NCI-H226 (cell line): ENCODE data around the gene KCNK15.
"Not testable (repeated sequence)": the region's sequence is repeated elsewhere in the genome, so short reads cannot be mapped to it uniquely, and the experiment has no call there.

ENCODE experiments used
- DNase-seq: peaks from one replicate; pipeline ENCODE4 v3.0.0-alpha.2; 2015

KCNK15 gene

GRCh38 chr20:44745598-44746366 lies at the start of gene KCNK15:
TSS of gene KCNK15 (plus strand) at chr20:44745865. CDS start at chr20:44745911, 46 bp downstream.
- DNase-seq, result no peak

DNA sequence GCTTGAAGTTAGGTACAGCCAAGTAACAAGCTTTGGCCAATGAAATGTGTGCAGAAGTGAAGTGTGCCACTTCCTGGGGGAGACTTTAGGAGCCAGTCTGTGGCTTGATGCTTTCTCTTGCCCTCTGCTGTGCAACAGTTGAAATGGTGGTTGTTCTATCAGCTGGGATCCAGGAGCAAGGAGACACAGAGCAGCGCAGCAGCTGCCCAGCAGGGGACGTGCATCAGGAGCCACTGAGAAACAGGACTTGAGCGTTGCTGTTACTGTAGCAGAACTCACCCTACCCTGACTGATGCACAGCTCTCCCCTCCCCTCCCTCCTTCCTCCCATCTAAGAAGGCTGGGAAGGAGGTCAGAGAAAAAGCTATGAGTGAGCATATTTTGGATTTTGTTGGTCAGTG lies 49.4 kb upstream of the KCNK15 start:
- DNase-seq, result no peak

GRCh38 chr20:44697041-44697440 lies 48.6 kb upstream of the KCNK15 start:
- DNase-seq, result not testable (repeated sequence)

- no peak for DNase-seq
These were observed 47.3 kb upstream of the KCNK15 start for GRCh38 chr20:44698351-44698750.

- no peak for DNase-seq
These were observed 45.4 kb upstream of the KCNK15 start for GRCh38 chr20:44700306-44700705.

GRCh38 chr20:44701118-44701857 lies 44.4 kb upstream of the KCNK15 start:
- no peak for DNase-seq

- DNase-seq, result no peak
These were observed 43.8 kb upstream of the KCNK15 start for GRCh38 chr20:44701858-44702256.

- no peak for DNase-seq
These were observed 42.9 kb upstream of the KCNK15 start for GRCh38 chr20:44702776-44703175.

GRCh38 chr20:44703183-44703925 lies 42.3 kb upstream of the KCNK15 start:
- DNase-seq, result no peak

DNA sequence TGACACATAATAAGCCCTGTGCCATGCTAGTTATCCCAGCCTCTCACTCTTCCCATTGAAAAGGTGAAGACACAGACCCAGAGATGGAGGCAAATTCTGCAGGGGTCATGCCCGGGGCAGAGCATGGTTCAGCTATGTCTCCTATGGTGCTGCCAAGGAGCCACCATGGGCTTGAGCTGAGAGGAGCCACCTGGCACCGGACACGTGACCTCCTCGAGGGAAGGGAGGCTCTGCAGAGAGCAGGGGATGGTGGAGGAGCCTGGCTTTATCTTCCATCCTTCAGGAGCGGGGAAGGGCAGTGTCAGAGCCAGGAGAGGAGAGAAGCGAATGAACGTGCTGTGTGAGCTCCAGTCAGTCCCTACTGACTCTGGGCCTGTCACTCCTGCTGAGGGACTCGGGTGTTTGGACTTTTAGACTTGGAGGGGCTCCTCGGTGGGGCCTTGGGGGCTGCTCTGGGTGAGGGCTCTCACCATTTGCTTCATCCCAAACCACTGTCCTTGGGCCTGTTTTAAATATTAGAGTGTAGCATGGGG lies 41.6 kb upstream of the KCNK15 start:
- no peak for DNase-seq

- no peak for DNase-seq
These were observed 41.1 kb upstream of the KCNK15 start for GRCh38 chr20:44704551-44704971.

DNA sequence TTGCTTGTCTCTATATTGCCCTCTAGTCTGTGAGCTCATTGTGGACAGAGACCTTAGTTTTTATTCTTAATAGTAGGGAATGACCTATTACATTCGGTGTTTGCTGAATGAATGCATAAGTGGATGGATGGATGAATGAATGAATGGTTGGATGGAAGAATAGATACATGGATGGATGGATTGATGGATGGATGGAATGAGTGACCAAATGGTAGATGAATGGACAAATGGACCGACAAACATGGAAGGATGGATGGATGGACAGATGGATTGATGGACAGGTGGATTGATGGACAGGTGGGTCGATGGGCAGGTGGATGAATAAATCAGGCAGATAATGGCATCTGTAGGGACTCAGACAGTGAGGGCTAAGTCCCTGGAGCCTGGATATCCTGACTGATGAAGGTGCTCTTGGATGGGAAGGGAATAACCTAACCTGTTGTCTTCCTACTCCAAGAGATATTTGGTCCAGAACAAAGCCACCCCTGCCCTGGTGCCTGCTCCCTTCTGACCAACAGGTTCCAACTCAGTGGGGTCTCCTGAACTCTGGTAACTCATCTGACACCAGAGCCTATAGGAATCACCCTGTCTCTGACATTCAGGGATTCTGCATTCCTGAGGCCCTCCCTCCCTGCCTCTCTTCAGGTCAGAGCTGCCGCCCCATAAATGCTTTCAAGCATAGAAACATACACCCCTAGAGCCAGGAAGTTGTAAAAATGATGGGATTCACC lies 40.1 kb upstream of the KCNK15 start:
- no peak for DNase-seq

DNA sequence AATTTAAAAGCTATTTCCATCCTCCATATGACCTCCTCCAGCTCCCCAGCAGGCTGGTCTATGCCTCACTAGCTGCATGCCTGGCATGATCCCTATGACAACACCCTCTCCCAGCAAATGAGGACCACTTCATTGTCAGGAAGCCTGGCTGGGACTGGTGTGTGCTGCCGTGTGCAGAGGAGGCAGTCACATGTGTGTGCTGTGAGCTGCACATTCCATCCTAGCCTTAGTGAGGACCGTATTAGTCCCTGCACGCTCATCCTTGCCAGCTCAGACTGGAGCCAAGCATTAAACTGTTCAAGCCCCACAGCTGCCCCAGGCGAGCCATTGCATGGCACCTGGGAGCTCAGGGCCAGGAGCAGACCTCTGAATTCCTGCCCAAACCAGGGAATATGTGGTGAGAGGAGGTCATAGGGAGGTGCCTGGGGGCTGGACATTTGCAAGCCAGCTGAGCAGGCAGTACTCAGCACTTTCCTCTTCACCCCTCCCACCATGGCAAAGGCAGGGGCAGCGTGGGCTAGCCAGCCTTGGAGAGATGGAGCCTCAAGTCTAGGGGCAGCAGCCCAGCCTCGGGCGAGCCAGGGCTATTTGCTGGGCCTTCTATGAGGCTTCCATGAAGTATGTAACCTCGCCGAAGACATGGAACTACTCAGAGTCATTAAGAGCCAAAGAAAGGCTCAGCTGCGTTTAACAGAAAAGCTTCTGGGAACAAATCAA lies 39.2 kb upstream of the KCNK15 start:
- DNase-seq, result no peak

GRCh38 chr20:44707018-44707579 lies 38.6 kb upstream of the KCNK15 start:
- DNase-seq, result no peak

DNA sequence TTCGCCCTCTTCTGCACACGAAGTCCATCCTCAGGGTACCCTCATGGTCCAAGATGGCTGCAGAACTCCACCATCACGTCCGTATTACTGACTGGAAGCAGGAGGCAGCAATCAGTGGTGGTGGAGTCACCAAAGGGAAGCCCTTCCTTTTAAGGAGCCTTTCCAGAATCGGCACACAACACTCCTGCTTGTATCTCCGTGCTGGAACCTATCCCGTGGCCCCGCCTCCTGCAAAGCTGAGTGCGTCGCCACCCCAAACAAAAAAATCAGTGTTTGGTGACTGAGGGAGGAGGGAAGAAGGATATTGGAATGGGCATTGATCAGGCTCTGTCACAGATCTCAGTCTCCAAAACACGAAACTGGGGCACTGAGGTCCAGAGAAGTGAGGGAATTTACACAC lies 36.3 kb upstream of the KCNK15 start:
- DNase-seq, result no peak

DNA sequence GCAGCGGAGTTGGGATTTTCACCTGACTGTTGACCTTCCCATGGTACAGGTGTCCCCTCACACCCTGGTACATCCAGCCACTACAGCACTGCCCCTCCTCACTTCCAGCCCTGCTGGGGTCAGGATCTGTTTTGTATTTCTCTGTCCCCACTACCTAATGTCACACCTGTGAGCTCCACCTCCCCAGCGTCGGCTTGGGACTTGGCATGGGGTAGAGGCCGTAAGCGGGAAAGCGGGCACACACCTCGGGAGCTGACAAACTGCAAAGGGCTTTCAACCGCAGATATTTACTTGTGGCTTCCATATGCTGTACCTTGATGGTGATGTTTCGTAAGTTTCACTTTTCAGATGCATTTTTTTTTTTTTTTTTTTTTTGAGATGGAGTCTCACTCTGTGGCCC lies 35.9 kb upstream of the KCNK15 start:
- no peak for DNase-seq

GRCh38 chr20:44711237-44711636 lies 34.4 kb upstream of the KCNK15 start:
- peak; percentile 53 for DNase-seq

DNA sequence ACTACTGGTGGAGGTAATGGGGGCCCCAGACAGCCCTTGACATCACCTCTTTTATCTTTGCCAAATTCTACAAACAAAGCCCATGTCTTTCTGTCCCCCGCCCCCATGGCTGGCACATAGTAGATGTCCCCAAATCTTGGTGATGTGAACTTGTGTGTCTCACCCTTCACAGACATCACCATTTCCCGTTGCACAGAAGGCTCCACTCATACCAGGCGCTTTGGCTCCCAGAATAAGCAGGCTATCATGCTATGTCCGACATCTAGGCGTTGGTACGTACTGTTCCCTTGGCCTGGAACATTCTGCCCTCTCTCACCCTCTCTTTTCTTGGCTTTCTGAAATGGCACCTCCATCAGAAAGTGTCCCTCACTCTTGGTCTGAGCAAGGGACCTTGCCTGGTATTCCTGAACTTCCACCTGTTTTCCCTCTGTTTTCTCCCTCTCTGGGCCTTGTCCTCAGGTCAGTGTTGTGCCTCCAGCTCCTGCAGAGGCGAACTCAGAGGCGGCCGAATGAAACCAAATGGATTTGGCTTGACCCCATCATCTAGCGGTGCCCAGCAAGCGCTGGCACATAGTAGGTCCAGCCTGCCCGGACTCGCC lies 31.5 kb upstream of the KCNK15 start:
- no peak for DNase-seq

GRCh38 chr20:44714701-44715498 lies 30.8 kb upstream of the KCNK15 start, which contains the start of gene CCN5:
TSS of gene CCN5 (plus strand) at chr20:44715369. CDS start at chr20:44715391, 22 bp downstream.
- peak; percentile 82 for DNase-seq
